ENCODE results near the gene ALDH1L2.

Gene ALDH1L2

GRCh38 chr12:105083031-105083430, 1.2 kb downstream of the ALDH1L2 start:
- DNase-seq, result no peak

GRCh38 chr12:105078712-105079570, 5.3 kb downstream of the ALDH1L2 start:
- DNase-seq, result no peak

GRCh38 chr12:105077435-105077834, 6.8 kb downstream of the ALDH1L2 start:
- no peak for DNase-seq

GRCh38 chr12:105076913-105077312, 7.3 kb downstream of the ALDH1L2 start:
- no peak for DNase-seq

GRCh38 chr12:105076098-105076497, 8.2 kb downstream of the ALDH1L2 start:
- DNase-seq, result no peak

GRCh38 chr12:105072888-105073488, 11.3 kb downstream of the ALDH1L2 start:
- DNase-seq, result no peak

- no peak for DNase-seq
Observed at GRCh38 chr12:105071981-105072380, 12.3 kb downstream of the ALDH1L2 start.

GRCh38 chr12:105069936-105070702, 14.1 kb downstream of the ALDH1L2 start:
- DNase-seq, result no peak

GRCh38 chr12:105067511-105068031, 16.7 kb downstream of the ALDH1L2 start:
- no peak for DNase-seq

- no peak for DNase-seq
Observed at GRCh38 chr12:105064564-105065178, 19.6 kb downstream of the ALDH1L2 start.

- DNase-seq, result no peak
Observed at GRCh38 chr12:105060715-105061378, 23.4 kb downstream of the ALDH1L2 start.

GRCh38 chr12:105057174-105057573, 27.1 kb downstream of the ALDH1L2 start:
- no peak for DNase-seq

- DNase-seq, result peak; percentile 85
Observed at GRCh38 chr12:105053116-105053572, 31.1 kb downstream of the ALDH1L2 start.

GRCh38 chr12:105051981-105052380, 32.3 kb downstream of the ALDH1L2 start:
- no peak for DNase-seq

- no peak for DNase-seq
Observed at GRCh38 chr12:105048315-105048714, 35.9 kb downstream of the ALDH1L2 start.

- no peak for DNase-seq
Observed at GRCh38 chr12:105047308-105047707, 37.0 kb downstream of the ALDH1L2 start.

GRCh38 chr12:105041186-105041585, 43.1 kb downstream of the ALDH1L2 start:
- no peak for DNase-seq

- DNase-seq, result no peak
Observed at GRCh38 chr12:105040476-105040875, 43.8 kb downstream of the ALDH1L2 start.

GRCh38 chr12:105036937-105037649, 47.2 kb downstream of the ALDH1L2 start:
- DNase-seq, result no peak

- DNase-seq, result no peak
Observed at GRCh38 chr12:105033851-105034250, 50.4 kb downstream of the ALDH1L2 start.

GRCh38 chr12:105032703-105033357, 51.4 kb downstream of the ALDH1L2 start:
- no peak for DNase-seq
